GM18511 (cell line): ENCODE data around the gene CALD1.

Experiments
- ATAC-seq: cut with Tn5 transposase; IDR thresholded peaks from one replicate; pipeline ENCODE4 v1.9.1; 2021; ENCODE audit warnings: mild to moderate bottlenecking, moderate library complexity; ENCODE audit not compliant: unreplicated experiment

The CALD1 gene

GRCh38 chr7:134825666-134826065 lies 46.2 kb downstream of the CALD1 start:
- ATAC-seq: no peak

GRCh38 chr7:134826105-134826504 lies 46.7 kb downstream of the CALD1 start:
- no peak for ATAC-seq

DNA sequence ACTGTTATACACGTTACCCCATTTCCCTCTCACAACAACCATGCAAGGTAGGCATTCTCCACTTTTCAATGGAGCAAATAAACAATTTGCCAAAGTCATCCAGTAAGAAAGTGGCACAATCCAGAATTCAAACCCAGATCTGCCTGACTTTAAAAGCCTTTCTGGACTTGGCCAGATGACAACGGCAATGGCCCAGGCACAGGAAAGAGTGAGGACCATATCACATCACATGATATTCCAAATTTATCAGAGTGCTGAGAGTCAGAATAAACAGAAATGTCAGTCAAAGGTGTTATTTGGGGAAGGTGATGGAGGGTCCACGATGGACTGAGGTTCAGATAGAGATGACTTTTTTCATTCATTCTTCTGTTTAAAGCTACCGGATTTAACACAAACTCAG lies 48.0 kb downstream of the CALD1 start:
- ATAC-seq: no peak

DNA sequence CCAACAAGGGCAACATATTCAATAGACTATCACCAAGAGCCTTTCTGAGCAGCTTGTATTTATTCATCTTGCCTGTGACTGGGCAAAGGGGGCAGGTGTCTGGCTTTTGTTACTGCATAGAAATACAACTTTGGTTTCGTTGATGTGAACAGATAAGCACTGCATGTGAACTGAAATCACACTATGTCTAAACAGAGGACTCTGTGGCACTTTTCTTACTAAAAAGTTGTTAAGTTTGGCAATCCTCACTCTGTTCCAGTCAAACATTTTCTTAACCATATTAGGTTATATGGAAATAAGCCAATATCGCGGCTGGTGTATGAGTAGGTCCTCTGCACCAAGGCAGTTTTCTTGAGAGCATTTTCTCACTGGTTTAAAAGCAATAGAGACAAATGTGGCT lies 48.5 kb downstream of the CALD1 start:
- ATAC-seq: no peak

DNA sequence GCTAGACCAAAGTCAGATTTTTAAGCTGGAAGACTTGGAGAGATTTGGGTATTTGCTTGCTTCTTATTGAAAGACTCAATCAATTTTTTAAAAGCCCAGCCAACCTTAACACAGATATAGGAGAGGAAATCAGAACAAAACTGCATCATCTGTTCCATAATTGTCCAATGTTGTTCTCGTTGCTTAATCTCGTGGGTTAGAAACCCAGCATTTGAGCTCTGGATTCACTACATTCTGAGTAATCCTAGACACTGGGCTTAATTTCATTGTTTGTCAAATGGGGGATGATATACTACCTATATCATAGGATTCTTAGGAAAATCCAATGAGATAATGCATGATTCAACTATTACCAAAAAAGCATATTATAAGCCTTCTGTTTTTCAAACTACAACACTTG lies 48.9 kb downstream of the CALD1 start:
- no peak for ATAC-seq

DNA sequence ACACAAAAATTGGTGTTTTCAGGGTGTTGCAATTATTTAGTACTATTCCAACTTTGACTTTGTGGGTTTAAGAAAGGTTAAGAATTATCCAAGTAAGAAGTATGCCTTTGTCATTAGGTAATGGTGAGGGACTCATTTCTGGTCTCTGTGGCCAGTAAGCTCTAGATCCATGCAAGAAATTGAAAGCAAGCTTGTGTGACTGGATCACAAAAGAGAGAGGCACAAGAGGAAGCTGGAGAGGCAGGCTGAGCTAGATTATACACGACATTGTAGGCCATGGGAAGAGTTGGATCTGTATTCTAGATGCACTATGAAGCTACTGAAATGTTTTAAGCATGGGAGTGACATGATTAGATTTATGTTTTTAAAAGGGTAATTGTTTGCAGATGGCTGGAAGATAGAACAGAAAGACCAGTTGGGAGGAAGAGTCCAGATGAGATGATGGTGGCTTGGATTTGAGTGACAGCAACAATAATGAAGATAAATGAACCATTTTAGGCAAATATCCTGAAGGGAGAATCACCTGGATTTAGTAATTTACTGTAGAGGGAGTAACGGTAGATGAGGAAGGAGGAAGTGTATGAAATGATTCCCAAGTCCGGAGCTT lies 50.0 kb downstream of the CALD1 start:
- ATAC-seq: no peak

GRCh38 chr7:134831862-134832261 lies 52.4 kb downstream of the CALD1 start:
- no peak for ATAC-seq

GRCh38 chr7:134832367-134832766 lies 52.9 kb downstream of the CALD1 start:
- no peak for ATAC-seq

GRCh38 chr7:134834689-134835462 lies 55.4 kb downstream of the CALD1 start:
- ATAC-seq: no peak

GRCh38 chr7:134835463-134835823 lies 56.0 kb downstream of the CALD1 start:
- no peak for ATAC-seq

DNA sequence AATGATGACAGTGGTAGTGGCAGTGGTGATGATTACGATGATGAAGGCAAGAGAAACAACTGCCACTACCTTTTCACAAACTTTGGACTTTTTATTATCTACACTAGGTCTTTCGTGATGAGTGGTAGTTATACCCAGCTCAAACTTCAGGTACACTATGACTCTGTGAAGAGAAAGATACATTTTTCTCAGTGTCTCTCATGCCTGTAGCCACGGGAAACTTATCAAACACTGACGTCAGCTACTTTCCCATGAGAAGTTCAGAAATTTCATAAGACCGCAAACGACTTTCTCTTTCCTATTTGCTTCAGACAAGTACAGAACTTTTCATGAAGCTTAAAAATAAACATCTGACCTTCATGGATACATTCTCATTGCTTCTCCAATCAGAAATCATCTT lies 57.0 kb downstream of the CALD1 start:
- ATAC-seq: no peak

GRCh38 chr7:134839298-134839697 lies 59.9 kb downstream of the CALD1 start:
- ATAC-seq: no peak

DNA sequence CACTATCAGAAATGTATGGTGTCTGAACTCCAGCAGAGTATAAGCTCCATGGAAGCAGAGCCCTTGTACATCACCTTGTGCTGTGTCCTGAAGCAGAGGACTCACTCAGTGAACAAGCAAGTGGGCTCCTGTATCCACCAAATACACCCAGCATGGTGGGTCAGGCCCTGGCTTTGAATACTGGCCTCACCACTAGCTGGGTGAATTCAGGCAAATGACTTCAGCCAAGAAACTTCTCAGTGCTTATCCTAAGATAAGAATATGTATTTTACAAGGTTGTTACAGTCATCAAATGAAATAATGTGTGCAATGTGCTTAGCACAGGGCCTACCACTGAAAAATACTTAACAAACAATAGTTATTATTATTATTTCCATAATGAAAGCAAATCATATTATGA lies 62.6 kb downstream of the CALD1 start:
- ATAC-seq: no peak

GRCh38 chr7:134842886-134843430 lies 63.5 kb downstream of the CALD1 start:
- no peak for ATAC-seq

DNA sequence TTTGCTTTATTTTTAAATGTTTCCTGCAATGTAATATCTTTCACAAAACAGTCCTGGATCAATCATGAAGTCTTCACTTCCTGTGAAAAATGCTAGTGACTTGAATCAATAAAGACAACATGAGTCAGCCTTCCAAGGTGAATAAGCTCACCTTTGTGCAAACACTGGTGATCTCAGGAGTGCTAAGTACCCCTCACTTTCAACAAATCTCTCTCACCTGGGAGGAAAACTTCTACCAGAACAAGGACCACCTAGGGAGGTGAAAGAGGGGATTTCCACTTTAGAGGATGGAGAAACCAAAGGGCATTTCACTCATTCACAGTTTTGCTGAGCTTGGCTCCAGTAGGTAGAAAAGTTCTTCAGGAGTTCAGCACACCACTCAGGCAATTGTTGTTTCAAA lies 64.8 kb downstream of the CALD1 start:
- ATAC-seq: no peak

GRCh38 chr7:134845461-134845860 lies 66.0 kb downstream of the CALD1 start:
- peak; percentile 68 for ATAC-seq

- ATAC-seq: no peak
Observed at GRCh38 chr7:134847851-134848588, 68.6 kb downstream of the CALD1 start.

- no peak for ATAC-seq
Observed at GRCh38 chr7:134850066-134850465, 70.6 kb downstream of the CALD1 start.

DNA sequence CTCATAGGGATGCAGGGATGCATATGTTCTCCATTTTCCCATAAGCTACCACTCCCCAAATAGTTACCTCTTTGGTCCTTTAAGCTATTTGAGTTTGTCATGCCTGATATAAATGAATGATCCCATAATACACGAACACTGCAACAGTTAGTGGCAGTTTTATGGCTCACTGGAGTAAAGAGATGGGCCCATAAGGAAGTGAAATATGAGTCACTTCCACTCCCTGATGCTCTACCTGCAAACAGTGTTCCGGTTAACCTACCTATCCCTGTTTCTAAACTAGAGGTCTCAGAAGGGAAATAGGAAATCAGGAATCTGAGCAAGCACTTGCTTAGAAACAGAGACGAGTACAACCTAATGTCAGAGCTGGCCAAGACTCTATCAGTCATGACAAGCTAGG lies 71.7 kb downstream of the CALD1 start:
- ATAC-seq: no peak

GRCh38 chr7:134852625-134853024 lies 73.2 kb downstream of the CALD1 start:
- no peak for ATAC-seq

DNA sequence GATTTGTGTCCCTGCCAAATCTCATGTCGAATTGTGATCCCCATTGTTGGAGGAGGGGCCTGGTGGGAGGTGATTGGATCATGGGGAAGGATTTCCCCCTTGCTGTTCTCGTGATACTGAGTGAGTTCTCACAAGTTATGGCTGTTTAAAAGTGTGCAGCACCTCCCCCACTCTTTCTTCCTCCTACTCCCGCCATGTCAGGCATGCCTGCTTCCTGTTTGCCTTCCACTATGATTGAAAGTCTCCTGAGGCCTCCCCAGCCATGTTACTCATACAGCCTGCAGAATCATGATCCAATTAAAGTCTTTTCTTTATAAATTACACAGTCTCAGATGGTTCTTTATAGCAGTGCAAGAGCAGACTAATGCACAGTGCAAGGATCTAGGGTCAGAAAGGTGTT lies 75.4 kb downstream of the CALD1 start:
- no peak for ATAC-seq

DNA sequence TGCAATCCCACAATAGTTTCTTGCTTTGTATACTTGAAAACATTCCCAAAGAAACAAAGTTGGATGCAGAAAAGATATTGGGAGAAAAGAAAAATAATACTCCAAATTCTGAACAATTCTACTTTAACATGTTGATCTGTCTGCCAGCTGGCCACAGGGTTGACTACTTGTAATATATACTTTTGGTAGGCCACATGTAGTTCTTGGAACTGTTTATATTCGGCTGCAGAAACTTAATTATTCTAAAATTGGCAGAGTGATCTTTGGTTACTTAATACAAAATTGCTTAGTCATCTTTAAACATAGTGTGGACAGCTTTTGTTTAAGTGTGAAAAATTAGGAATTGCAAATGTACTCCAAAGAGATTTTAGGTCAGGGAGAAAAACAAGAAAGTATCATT lies 76.0 kb downstream of the CALD1 start:
- no peak for ATAC-seq
